Naive B cell (primary cell): Measurements from ENCODE around the gene ACIN1. TPM values are rescaled to one million over a fixed set of nuclear protein-coding genes. Genes with fewer than 3 reads are reported as not detected.
"Not testable (repeated sequence)": the region's sequence is repeated elsewhere in the genome, so short reads cannot be mapped to it uniquely, and the experiment has no call there.

ENCODE experiments used
- ATAC-seq, 2 donors: fragments of 150-1000 bp; cut with Tn5 transposase; 2 replicates each; pipeline ENCODE4 v1.10.0; 2021; ENCODE audit warnings: low read depth in 2 of 2, mild to moderate bottlenecking in 2 of 2, moderate library complexity in 2 of 2
- DNase-seq: peaks from one replicate; pipeline ENCODE4 v3.0.0; 2022
- H3K27ac Mint-ChIP-seq, 6 donors: one replicate each; pipeline ENCODE4 v1.8.0; 2020 to 2022; ENCODE audit warnings: mild to moderate bottlenecking in 6 of 6, mixed read lengths in 6 of 6, moderate library complexity in 5 of 6, inconsistent platforms in 2 of 6
- H3K27me3 Mint-ChIP-seq, 3 donors: one replicate each; pipeline ENCODE4 v1.8.0; 2021 to 2022; ENCODE audit warnings: mixed read lengths in 3 of 3, mild to moderate bottlenecking in 1 of 3
- H3K36me3 Mint-ChIP-seq, 2 donors: one replicate each; pipeline ENCODE4 v1.8.0; 2020 to 2022; ENCODE audit warnings: mixed read lengths in 2 of 2, inconsistent platforms in 1 of 2, mild to moderate bottlenecking in 1 of 2
- H3K4me1 Mint-ChIP-seq, 3 donors: one replicate each; pipeline ENCODE4 v1.8.0; 2020 to 2022; ENCODE audit warnings: mixed read lengths in 3 of 3, inconsistent platforms in 1 of 3, mild to moderate bottlenecking in 1 of 3, moderate library complexity in 1 of 3
- H3K4me3 Mint-ChIP-seq, 8 donors: one replicate each; pipeline ENCODE4 v1.8.0; 2020 to 2022; ENCODE audit warnings: mild to moderate bottlenecking in 8 of 8, mixed read lengths in 8 of 8, moderate library complexity in 8 of 8, inconsistent platforms in 2 of 8
- H3K9me3 Mint-ChIP-seq, 7 donors: one replicate each; pipeline ENCODE4 v1.8.0; 2020 to 2022; ENCODE audit warnings: mixed read lengths in 7 of 7, mild to moderate bottlenecking in 5 of 7, inconsistent platforms in 2 of 7, moderate library complexity in 1 of 7
- polyA plus RNA-seq, 6 donors: library from polyadenylated mRNA; unstranded; fragments of 300-500 nt; fragmentation: Illumina TruSeq; gene quantifications; one replicate each; pipeline ENCODE4 v1.2.3, GENCODE V29; 2021; ENCODE audit warnings: low read depth in 6 of 6

The ACIN1 gene
- polyA plus RNA-seq, 6 donors from 2014 or later = 0.61 to 18.0 (median 9.8) TPM

- H3K4me1 Mint-ChIP-seq = peaks cover 0 to 19% (median 9%) of the 10 kb centered on the region in 3 donors
- not testable (repeated sequence) for H3K36me3 Mint-ChIP-seq, H3K9me3 Mint-ChIP-seq, H3K27me3 Mint-ChIP-seq, ATAC-seq, H3K4me3 Mint-ChIP-seq, DNase-seq, H3K27ac Mint-ChIP-seq
Observed at GRCh38 chr14:23108169-23108568, 13.2 kb upstream of the ACIN1 start.

DNA sequence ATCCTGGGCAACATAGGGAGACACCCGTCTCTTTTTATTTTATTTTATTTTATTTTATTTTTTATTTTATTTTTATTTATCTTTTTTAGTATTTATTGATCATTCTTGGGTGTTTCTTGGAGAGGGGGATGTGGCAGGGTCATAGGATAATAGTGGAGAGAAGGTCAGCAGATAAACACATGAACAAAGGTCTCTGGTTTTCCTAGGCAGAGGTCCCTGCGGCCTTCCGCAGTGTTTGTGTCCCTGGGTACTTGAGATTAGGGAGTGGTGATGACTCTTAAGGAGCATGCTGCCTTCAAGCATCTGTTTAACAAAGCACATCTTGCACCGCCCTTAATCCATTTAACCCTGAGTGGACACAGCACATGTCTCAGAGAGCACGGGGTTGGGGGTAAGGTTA, 12.7 kb upstream of the ACIN1 start:
- peaks cover 0 to 19% (median 12%) of the 10 kb centered on the region in 3 donors for H3K4me1 Mint-ChIP-seq
- not testable (repeated sequence) for DNase-seq, H3K27ac Mint-ChIP-seq, H3K9me3 Mint-ChIP-seq, H3K27me3 Mint-ChIP-seq, H3K4me3 Mint-ChIP-seq, H3K36me3 Mint-ChIP-seq, ATAC-seq

DNA sequence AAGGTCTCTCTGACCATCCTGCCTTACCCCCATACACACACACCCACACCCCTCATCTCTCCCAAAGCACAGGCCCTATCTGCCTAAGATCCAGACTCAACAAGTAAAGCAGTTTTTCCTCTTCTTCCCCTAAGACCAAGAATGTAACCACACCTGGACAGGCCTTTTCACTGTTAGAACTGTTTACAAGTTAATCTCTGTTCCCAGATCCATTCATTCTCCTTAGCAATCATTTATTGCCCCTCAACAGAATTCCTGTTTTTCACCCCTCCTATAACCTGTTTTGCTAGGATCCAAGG, 11.8 kb upstream of the ACIN1 start:
- no peaks in the 10 kb centered on the region for H3K36me3 Mint-ChIP-seq
- H3K27me3 Mint-ChIP-seq = no peaks in the 10 kb centered on the region
- no peak overlapping the region for H3K4me3 Mint-ChIP-seq
- H3K27ac Mint-ChIP-seq = peak overlapping the region in 1 of 6 donors; percentile 43
- ATAC-seq (no peak), DNase-seq (no peak)
- H3K9me3 Mint-ChIP-seq = no peaks in the 10 kb centered on the region
- H3K4me1 Mint-ChIP-seq = peaks cover 0 to 19% (median 12%) of the 10 kb centered on the region in 3 donors

DNA sequence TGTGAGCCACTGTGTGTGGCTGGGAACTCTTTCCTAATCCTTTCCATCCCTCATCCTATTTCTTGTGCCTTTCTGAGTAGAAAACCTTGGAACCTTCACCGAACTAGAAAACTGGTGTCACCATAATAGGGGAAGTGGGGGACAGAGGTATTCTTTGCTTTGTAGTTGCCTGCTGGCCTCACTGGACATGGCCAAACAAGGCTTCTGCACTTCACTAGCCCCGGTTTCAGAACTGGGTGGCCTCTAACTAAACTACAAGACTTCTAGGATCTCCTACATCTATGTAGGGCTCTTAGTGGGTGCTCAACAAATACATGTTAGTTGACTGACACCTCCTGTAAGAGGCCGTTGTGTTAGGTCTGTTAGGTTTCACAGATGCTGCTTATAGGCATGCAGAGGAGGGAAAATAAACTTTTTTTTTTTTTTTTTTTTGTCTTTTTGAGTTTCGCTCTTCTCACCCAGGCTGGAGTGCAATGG, 10.4 kb upstream of the ACIN1 start:
- peak overlapping the region in 2 of 6 donors; percentile 59 to 62 for H3K27ac Mint-ChIP-seq
- DNase-seq (no peak), ATAC-seq (no peak)
- H3K27me3 Mint-ChIP-seq = no peaks in the 10 kb centered on the region
- no peaks in the 10 kb centered on the region for H3K36me3 Mint-ChIP-seq
- H3K4me3 Mint-ChIP-seq = peak overlapping the region in 1 of 8 donors; percentile 41
- peaks cover 1 to 19% (median 12%) of the 10 kb centered on the region in 3 donors for H3K4me1 Mint-ChIP-seq
- H3K9me3 Mint-ChIP-seq = no peaks in the 10 kb centered on the region

GRCh38 chr14:23104591-23105347, 9.8 kb upstream of the ACIN1 start, which contains the start of gene CIROP:
CIROP (minus strand) TSS chr14:23104989; CDS start chr14:23104920, 69 bp downstream.
- Mint-ChIP-seq H3K36me3 (no peaks in the 10 kb centered on the region), H3K27ac (peak within 1 kb of the TSS in 3 of 6 donors; percentile 12 to 62 (median 59))
- no peak for ATAC-seq

GRCh38 chr14:23104070-23104590, 9.2 kb upstream of the ACIN1 start:
- ATAC-seq (no peak), DNase-seq (no peak)
- no peaks in the 10 kb centered on the region for H3K9me3 Mint-ChIP-seq
- H3K4me3 Mint-ChIP-seq = no peak overlapping the region
- no peaks in the 10 kb centered on the region for H3K27me3 Mint-ChIP-seq
- peak overlapping the region in 2 of 6 donors; percentile 12 to 44 for H3K27ac Mint-ChIP-seq
- peaks cover 10 to 24% (median 12%) of the 10 kb centered on the region in 3 donors for H3K4me1 Mint-ChIP-seq
- no peaks in the 10 kb centered on the region for H3K36me3 Mint-ChIP-seq

More at GRCh38 chr14:23104591-23105347, 9.8 kb upstream of the ACIN1 start, which contains the start of gene CIROP:
- peak within 1 kb of the TSS in 3 of 8 donors; percentile 30 to 68 (median 41) for H3K4me3 Mint-ChIP-seq
- DNase-seq = no peak
- H3K27me3 Mint-ChIP-seq = no peaks in the 10 kb centered on the region
- no peaks in the 10 kb centered on the region for H3K9me3 Mint-ChIP-seq
- H3K4me1 Mint-ChIP-seq = peaks cover 6 to 22% (median 12%) of the 10 kb centered on the region in 3 donors

GRCh38 chr14:23103581-23103980, 8.6 kb upstream of the ACIN1 start:
- Mint-ChIP-seq H3K27me3 (no peaks in the 10 kb centered on the region), H3K4me1 (peaks cover 10 to 24% (median 12%) of the 10 kb centered on the region in 3 donors), H3K9me3 (no peaks in the 10 kb centered on the region), H3K36me3 (no peaks in the 10 kb centered on the region), H3K4me3 (no peak overlapping the region), H3K27ac (no peak overlapping the region)
- DNase-seq (no peak), ATAC-seq (no peak)

DNA sequence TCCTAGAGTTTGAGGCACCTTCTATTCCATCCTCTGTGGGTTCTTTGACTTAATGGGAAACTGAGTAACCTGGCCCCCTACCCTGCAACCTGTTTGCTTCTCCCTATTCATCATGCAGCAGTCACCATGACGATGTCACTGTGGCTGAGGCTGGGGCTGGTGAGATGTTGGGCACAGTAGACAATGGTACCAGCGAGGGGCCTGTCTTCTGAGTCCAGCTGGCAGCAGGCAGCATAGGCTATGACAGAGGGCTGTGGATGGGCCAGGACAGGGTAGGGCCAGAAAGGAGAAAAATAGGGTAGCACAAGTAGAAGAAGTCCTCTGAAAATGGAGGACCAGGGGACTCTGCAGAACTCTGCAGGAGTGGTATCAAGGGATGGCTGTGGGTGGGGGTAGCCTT, 7.9 kb upstream of the ACIN1 start:
- Mint-ChIP-seq H3K9me3 (no peaks in the 10 kb centered on the region), H3K4me1 (peaks cover 10 to 25% (median 12%) of the 10 kb centered on the region in 3 donors), H3K36me3 (no peaks in the 10 kb centered on the region), H3K27ac (no peak overlapping the region), H3K27me3 (no peaks in the 10 kb centered on the region), H3K4me3 (no peak overlapping the region)
- DNase-seq (no peak), ATAC-seq (no peak)

GRCh38 chr14:23101986-23102625, 7.2 kb upstream of the ACIN1 start:
- Mint-ChIP-seq H3K4me1 (peaks cover 10 to 32% (median 16%) of the 10 kb centered on the region in 3 donors), H3K27ac (no peak overlapping the region), H3K4me3 (no peak overlapping the region), H3K36me3 (no peaks in the 10 kb centered on the region), H3K9me3 (no peaks in the 10 kb centered on the region), H3K27me3 (no peaks in the 10 kb centered on the region)
- DNase-seq = no peak
- no peak for ATAC-seq

- Mint-ChIP-seq H3K4me1 (peaks cover 10 to 34% (median 15%) of the 10 kb centered on the region in 3 donors), H3K27me3 (no peaks in the 10 kb centered on the region), H3K4me3 (no peak overlapping the region), H3K27ac (no peak overlapping the region), H3K9me3 (no peaks in the 10 kb centered on the region), H3K36me3 (no peaks in the 10 kb centered on the region)
- no peak for ATAC-seq
- no peak for DNase-seq
Observed at GRCh38 chr14:23101213-23101970, 6.5 kb upstream of the ACIN1 start.

- no peaks in the 10 kb centered on the region for H3K27me3 Mint-ChIP-seq
- H3K4me1 Mint-ChIP-seq = peaks cover 10 to 22% (median 11%) of the 10 kb centered on the region in 3 donors
- ATAC-seq (no peak), DNase-seq (no peak)
- no peaks in the 10 kb centered on the region for H3K9me3 Mint-ChIP-seq
- H3K27ac Mint-ChIP-seq = peak overlapping the region in 2 of 6 donors; percentile 13 to 65
- no peaks in the 10 kb centered on the region for H3K36me3 Mint-ChIP-seq
- peak overlapping the region in 2 of 8 donors; percentile 39 to 53 for H3K4me3 Mint-ChIP-seq
Observed at GRCh38 chr14:23099212-23099861, 4.4 kb upstream of the ACIN1 start.

DNA sequence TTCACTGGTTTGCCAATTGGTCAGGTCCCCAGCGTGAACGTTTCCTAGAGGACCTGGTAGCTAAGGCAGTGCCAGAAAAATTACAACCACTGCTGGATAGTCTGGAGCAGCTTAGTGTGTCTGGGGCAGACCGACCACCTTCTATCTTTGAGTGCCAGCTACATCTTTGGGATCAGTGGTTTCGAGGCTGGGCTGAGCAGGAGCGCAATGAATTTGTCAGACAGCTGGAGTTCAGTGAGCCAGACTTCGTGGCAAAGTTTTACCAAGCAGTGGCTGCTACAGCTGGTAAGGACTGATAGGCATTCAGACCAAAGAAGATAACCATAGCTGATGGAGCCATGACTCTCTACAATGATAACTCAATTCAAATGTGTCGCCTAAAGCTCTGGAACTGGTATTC, 2.9 kb upstream of the ACIN1 start:
- Mint-ChIP-seq H3K36me3 (no peaks in the 10 kb centered on the region), H3K9me3 (no peaks in the 10 kb centered on the region), H3K4me3 (peak overlapping the region in 3 of 8 donors; percentile 25 to 80 (median 67)), H3K4me1 (peaks cover 10 to 22% (median 10%) of the 10 kb centered on the region in 3 donors), H3K27me3 (no peaks in the 10 kb centered on the region), H3K27ac (peak overlapping the region in 1 of 6 donors; percentile 81)
- ATAC-seq (no peak), DNase-seq (no peak)
